HG03159 (cell line): ENCODE measurements around the gene INTS11.

Experiments used
- ATAC-seq: cut with Tn5 transposase; IDR thresholded peaks from one replicate; pipeline ENCODE4 v1.9.1; 2021; ENCODE audit warnings: mild to moderate bottlenecking, moderate library complexity; ENCODE audit not compliant: unreplicated experiment

INTS11 gene

DNA sequence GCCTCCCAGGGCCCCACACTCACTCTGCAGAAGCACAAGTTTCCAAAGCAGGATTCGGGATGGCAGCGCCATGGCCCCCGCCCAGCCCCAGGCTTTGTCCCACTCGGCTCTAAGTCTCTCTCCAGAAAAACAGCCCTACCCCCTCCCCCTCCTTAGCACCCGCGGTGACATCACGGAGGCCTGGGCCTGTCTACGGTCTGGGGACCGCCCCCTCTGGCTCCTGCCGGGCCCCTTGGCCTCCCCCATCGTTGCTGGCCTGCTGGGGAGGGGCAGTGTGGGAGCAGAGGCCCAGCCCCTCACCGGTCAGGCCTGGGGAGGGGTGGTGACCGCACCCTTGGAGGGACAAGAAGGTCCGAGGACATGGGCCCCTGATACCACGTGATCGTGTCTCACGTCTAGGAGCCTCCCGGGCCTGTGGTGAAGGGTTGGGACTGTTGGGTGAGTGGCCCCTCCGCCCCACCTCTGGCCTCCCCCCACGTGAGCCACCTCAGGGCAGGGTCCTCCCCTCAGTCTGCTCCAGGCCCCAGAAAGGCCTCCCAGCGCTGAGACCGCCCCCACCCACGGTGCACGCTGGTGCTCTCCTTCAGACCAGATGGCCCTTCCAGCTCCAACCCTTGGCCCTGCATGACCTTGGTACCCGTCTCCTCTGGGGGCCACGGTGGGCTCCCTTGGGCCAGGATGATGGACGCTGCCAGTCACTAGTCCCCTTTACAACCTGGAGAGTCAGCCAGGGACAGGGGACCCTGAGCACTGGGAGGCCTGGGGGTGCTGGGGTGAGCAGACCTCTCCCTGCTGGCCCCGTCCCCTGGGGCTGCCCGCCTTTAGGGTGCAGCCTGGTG, 34.2 kb upstream of the INTS11 start, which contains the start of gene MXRA8:
MXRA8 (minus strand) TSS at position 123 of the 839 bp plus-strand sequence; CDS start at position 72, 51 bp downstream.
- no peak for ATAC-seq

- ATAC-seq: no peak
These were observed 33.5 kb upstream of the INTS11 start for GRCh38 chr1:1357871-1358432.

GRCh38 chr1:1356796-1357401, 32.4 kb upstream of the INTS11 start:
- ATAC-seq: no peak

DNA sequence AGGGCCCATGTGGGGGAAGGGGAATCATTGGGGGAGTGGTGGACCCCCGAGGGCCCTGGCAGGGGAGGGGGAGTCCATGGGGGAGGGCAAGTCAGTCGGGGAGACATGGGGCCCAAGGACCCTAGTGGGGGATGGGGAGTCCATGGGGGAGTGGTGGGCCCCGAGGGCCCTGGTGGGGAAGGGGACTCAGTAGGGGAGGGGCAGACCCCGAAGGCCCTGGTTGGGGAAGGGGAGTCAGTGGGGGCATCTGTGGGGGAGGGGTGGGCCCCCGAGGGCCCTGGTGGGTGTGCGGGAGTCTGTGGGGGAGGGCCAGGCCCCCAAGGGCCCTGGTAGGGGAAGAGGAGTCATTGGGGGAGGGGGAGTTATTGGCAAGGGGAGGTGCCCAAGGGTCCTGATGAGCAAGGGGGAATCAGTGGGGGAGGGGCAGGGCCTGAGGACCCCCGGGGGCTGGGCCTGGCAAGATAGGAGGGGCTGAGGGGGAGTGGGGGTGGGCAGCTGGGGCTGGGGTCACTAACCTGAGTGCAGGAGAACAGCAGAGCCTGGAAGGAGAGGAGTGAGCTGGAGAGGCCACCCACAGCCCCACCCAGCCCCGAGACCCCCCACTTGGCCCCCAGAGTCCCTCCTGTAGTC, 31.8 kb upstream of the INTS11 start:
- ATAC-seq: no peak

DNA sequence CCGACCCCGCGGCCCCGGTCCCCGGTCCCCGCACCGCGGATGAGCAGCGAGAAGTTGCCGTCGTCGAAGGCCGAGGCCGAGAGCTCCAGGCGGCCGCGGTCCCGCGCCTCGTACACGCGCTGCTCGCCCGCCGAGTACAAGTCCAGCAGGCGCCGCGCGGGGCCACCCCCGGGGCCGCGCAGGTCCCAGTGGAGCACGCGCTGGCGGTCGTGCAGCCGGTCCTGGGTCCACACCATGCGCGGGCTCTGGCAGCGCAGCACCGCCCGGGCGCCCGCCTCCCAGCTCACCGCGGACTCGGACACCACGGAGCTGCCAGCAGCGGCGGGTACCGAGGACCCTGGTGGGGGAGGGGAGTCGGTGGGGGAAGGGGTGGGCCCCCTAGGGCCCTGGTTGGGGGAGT, 31.0 kb upstream of the INTS11 start:
- no peak for ATAC-seq

DNA sequence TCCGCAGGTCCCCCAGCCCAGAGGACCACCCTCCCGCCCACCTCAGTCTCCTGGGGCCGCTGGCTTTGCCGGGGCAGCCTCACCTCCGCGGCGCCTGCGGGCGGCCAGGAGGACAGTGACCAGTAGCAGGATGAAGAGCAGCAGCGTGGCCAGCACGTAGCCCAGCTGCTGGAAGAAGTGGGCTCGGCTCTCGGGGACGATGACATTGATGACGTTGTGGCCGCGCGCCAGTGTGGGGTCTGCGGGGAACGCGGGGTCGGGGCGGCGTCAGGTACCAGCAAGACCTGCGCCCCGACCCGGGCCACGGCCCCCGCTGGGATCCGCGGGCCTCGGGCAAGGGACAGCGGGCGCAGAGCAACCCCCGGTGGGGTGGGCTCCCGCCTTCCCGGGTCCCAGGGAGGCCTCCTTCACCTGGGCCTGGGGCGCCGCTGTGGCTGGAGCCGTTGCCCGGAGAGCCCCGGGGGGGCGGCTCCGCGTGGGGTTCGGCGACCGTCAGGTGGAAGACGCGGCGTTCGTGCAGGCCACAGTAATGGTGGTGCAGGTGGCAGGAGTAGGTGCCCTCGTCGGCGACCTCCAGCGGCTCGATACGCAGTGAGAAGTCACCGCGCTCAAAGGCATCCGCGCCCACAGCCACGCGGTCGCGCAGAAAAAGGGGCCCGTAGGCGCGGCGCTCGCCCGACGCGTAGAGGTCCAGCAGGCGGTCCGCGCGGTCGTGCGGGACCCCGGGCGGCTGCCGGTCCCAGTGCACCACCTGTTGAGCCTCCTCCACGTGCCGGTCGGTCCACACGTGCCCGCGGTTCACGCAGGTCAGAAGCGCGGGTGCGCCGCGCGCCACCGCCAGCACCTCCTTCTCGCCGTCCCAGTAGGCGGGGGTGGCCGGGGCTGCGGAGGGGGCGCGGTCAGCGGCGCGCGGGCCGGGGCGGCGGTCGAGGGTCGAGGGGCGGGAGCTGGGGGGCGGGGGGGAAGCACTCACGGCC, 30.1 kb upstream of the INTS11 start:
- no peak for ATAC-seq

DNA sequence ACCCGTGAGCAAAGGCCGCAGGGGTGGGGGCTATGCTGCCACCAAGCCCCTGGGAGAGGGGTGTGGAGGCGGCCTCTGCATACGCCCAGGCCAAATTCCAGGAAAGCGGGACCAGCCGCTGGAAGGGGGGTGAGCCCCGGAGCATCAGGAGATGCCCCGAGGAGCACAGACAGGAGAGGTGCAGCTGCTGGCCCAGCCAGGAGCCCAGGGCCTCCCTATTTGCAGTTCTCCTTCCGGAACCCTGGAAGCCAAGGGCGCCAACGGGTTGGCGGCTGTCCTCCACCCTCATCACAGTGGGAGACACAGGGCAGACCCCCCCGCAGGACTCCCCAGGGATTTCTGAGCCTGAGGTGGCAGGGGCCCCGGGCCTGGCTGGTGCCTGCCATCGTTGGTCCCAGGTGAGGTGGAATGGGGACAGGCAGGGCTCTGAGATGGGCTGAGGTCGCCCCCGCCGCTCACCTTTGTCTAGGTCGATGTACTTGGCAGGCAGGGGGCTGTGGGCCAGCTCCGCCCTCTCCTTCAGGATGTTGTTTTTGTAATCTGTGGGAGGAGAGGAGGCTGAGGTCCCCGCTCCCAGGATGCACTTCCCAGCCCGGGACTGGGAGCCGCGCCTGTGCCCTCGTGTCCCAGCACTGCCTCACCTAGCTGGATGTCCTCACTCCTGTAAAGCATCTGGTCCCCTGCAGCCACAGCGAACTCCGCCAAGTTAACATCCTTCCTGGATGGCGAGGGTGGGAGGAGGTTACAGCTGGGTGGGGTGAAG, 29.1 kb upstream of the INTS11 start:
- ATAC-seq: no peak

- ATAC-seq: no peak
These were observed 28.4 kb upstream of the INTS11 start for GRCh38 chr1:1352786-1353388.

DNA sequence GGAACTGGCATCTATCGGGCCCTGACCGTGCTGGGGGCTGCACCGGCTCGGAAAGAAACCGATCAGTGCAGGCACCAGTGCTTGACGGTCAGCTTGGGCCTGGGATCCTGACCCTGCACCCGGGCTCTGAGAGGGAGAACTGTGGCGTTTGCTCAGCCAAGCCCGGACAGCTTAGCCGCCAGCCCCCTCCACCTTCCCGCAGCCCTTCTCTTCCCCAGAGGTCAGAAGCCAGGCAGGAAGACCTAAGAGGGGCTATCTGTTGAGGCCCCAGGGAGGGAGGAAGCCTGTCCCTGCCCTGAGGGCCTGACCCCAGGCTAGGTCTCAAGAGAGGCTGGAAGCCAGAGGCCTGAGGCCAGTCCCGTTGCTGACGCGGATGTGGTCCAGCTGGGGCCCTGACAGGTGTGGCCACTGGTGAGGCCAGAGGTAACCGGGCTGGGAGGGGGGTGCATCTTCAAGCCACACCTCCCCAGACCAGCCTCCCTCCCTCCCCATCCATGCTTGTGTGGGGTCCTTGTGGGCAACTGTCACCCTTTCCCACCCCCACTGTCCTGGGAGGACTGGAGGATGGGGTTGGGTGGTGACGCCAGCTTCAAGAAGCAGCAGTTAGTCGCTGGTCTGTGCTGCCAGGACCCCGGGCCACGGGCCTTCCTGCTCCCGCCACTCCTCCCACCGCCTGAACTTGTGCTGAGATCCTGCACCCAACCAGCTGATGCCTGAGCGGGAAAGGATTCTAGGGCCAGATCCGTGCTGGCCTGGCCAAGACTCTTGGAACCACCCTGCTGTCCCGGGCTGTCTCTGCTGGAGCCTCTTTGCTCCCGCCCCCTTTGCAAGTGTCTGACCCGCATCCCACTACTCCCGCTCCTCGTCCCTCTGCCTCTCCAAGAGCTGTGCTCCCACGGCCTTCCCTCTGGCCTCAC, 27.3 kb upstream of the INTS11 start:
- ATAC-seq: no peak

- ATAC-seq: peak; percentile 52
These were observed 25.0 kb upstream of the INTS11 start, which contains the start of gene DVL1 for GRCh38 chr1:1349256-1350012. DVL1 (minus strand) TSS chr1:1349418; CDS start chr1:1349065, 353 bp downstream.

- peak; percentile 33 for ATAC-seq
These were observed 24.2 kb upstream of the INTS11 start for GRCh38 chr1:1348420-1349255.

GRCh38 chr1:1347663-1348419, 23.4 kb upstream of the INTS11 start:
- ATAC-seq: no peak

- no peak for ATAC-seq
These were observed 22.7 kb upstream of the INTS11 start for GRCh38 chr1:1347026-1347595.

DNA sequence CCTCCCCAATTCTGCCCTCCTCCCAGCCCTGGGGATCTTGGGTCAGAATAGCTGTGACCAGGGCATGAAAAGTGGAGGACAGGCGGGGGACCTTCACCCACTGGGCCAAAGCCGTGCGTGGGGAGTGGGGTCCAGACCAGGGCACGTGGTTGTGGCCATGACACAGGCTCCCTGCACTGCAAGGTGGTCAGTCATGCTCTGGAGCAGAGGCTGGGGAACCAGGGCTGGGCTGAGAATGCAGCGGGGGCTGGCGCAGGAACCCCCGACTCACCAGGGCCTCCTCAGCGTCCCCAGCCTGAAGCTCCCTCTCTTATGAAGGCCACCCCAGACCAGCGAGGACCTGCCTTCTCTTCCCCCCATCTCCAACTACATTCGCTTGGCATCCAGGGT, 22.0 kb upstream of the INTS11 start:
- ATAC-seq: no peak

- ATAC-seq: no peak
These were observed 21.5 kb upstream of the INTS11 start for GRCh38 chr1:1345860-1346500.
